HG03103 (cell line): ENCODE results near the gene UBE2D2.
"Not testable (repeated sequence)": the region's sequence is repeated elsewhere in the genome, so short reads cannot be mapped to it uniquely, and the experiment has no call there.

ENCODE experiments used
- ATAC-seq: cut with Tn5 transposase; IDR thresholded peaks from one replicate; pipeline ENCODE4 v1.9.1; 2021; ENCODE audit warnings: low read depth; ENCODE audit not compliant: unreplicated experiment

UBE2D2 gene

DNA sequence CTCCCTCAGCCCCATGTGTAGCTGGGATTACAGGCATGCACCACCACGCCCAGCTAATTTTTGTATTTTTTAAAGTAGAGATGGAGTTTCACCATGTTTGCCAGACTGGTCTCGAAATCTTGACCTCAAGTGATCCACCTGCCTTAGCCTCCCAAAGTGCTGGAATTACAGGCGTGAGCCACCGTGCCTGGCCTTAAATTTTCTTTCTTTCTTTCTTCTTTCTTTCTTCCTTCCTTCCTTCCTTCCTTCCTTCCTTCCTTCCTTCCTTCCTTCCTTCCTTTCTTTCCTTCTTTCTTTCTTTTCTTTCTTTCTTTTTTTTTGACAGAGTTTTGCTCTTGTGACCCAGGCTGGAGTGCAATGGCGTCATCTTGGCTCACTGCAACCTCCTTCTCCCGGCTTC lies 14.5 kb upstream of the UBE2D2 start:
- ATAC-seq, result not testable (repeated sequence)

- no peak for ATAC-seq
Measured at GRCh38 chr5:139549162-139549894, 11.8 kb upstream of the UBE2D2 start.

DNA sequence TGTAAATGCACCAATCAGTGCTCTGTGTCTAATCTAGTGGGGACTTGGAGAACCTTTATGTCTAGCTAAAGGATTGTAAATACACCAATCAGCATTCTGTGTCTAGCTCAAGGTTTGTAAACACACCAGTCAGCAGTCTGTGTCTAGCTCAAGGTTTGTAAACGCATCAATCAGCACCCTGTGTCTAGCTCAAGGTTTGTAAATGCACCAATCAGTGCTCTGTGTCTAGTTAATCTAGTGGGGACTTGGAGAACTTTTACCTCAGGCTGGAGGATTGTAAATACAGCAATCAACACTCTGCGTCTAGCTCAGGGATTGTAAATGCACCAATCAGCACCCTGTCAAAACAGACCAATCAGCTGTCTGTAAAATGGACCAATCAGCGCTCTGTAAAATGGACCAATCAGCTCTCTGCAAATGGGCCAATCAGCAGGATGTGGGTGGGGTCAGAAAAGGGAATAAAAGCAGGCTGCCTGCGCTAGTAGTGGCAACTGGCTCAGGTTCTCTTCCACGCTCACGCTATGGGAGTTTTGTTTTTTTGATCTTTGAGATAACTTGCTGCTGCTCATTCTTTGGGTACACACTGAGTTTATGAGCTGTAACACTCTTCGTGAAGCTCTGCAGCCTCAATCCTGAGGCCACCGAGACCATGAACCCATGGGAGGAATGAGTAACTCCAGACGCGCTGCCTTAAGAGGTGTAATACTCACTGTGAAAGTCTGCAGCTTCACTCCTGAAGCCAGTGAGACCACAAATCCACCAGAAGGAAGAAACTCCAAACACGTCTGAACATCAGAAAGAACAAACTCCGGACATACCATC lies 10.9 kb upstream of the UBE2D2 start:
- ATAC-seq, result not testable (repeated sequence)

GRCh38 chr5:139551191-139551889 lies 9.8 kb upstream of the UBE2D2 start:
- no peak for ATAC-seq

- ATAC-seq, result no peak
Measured at GRCh38 chr5:139552893-139553575, 8.1 kb upstream of the UBE2D2 start.

- ATAC-seq, result no peak
Measured at GRCh38 chr5:139554264-139554663, 6.9 kb upstream of the UBE2D2 start.

DNA sequence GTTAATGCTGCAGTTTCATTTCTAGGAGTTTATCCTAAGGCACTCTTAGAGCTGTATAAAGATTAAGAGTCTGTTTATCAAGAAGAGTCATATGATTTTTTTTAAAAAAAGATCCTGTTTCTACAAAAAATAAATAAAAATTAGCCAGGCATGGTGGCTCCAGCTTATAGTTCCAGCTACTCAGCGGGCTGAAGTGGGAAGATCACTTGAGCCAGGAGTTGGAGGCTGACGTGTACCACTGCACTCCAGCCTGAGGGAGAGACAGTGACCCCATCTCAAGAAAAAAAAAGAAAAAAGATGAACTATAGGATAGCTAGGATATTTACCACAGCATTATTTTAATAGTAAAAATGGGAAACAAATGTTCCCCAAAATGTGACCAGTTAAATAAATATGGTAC lies 3.3 kb upstream of the UBE2D2 start:
- no peak for ATAC-seq

GRCh38 chr5:139561655-139562451 lies 714 bp downstream of the UBE2D2 start:
- peak; percentile 10 for ATAC-seq

DNA sequence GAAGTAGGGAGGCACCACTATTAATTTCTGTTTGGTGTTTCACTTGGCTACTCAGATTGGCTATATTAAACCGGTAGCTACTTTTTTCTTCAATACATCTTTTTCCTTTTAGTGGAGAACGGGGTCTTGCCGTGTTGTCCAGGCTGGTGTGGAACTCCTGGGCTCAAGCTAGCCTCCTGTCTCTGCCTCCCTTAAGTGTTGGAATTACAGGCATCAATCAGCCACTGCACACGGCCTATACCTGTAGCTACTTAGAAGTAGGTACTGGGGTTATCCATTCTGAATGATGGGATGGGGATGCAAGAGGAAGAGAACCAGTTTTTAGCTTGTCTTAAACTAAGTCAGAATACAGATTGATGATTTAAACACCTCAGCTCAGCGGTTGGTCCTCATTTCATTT lies 1.7 kb downstream of the UBE2D2 start:
- no peak for ATAC-seq

DNA sequence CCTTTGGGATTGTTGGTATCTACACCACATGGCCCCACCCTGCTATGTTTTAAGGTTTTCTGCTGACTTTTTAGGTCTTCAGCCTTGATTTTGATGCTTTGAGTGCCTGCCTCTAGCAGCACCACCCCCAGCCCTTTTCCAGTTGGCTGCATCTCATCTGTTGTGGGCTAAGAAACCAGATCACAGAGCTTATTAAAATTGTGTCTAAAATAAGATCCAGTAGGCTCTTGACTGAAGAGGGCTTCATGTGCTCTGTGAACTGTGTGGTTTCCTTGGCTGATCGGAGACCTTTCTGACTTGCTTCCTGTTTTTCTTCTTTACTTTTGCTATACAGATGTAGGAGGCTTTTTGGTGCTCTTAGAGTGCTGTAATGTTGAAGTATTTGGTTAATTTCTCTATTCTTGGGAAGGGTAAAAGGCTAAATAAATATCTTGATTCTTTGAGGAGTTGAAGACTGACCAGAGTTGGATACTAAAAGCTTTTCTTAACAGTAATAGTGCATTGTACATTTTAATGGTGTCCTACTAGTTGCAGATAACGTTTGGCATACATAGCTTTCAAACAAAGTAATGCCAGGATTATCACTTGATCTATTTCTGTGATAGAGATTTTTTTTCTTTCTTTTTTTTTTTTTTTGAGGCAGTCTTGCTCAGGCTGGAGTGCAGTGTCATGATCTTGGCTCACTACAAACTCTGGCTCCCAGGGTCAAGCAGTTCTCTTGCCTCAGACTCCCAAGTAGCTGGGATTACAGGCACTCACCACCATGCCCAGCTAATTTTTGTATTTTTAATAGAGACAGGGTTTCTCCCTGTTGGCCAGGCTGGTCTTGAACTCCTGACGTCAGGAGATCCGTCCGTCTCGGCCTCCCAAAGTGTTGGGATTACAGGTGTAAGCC lies 4.5 kb downstream of the UBE2D2 start:
- ATAC-seq, result no peak

DNA sequence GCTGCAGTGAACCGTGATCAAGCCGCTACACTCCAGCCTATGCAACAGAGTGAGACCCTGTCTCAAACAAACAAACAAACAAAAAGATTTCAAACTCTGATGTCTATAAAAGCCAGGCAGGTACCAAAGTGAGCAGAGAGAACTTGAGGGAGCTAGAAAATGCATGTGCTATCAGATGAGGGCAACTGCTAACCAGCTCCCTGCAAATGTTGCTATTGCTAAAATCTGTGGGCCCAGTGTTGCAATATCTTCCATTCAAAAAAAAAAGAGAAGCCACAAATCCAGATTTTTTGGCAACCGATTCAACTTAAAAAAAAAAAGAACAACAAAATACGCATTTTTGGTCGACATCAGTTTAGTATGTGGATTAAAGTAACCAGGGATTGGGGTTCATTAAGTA lies 5.5 kb downstream of the UBE2D2 start:
- no peak for ATAC-seq

DNA sequence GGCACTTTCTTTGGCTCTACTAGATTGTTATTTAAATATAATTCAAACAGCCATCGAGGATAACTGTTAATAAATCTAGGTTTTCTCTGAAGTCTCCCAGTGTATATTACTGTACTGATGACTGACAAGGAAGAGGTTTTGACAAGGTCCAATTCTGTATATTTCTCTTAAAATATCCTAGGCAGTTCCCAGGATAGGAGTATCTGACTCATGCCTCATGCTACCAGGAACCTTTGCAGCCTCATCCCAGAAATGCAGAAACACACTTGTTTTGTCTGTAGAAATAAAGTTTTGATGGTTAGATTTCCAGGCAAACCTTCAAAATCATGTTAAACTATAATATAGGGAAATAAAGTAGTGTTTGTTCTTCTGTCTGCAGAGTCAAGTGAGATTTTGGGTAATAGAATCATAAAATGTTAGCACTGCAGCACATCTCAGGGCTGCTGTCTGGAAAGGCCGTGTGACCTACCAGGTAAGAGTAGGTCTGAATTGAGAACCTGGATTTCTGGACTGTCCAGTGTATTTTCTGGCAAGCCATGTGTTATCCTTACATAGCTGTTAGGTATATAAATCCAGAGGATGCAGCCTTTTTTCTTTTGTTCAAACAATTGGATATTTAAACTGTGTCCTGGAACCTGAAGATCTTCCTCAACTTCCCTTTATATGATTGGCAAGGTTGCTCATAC lies 8.3 kb downstream of the UBE2D2 start:
- no peak for ATAC-seq

GRCh38 chr5:139571543-139571942 lies 10.4 kb downstream of the UBE2D2 start:
- ATAC-seq, result no peak

DNA sequence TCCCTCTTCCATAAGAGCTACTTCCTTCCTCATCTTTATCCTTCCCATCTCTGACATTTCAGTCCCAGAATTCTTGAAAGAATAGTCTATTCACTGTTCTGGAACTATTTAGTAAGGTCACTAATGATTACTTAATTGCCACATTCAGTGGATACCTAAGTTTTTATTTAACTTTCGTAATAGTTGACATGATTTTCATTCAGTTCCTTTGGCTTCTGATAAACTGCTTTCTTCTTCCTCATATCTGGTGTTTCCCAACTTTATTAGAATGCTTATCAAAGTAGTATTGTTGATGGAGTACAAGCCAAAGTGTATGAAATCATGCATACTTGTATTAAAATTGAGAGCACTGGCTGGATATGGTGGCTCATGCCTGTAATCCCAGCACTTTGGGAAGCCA lies 10.8 kb downstream of the UBE2D2 start:
- ATAC-seq, result no peak

GRCh38 chr5:139574641-139575312 lies 13.6 kb downstream of the UBE2D2 start:
- no peak for ATAC-seq

GRCh38 chr5:139575313-139575646 lies 14.1 kb downstream of the UBE2D2 start:
- ATAC-seq, result no peak

DNA sequence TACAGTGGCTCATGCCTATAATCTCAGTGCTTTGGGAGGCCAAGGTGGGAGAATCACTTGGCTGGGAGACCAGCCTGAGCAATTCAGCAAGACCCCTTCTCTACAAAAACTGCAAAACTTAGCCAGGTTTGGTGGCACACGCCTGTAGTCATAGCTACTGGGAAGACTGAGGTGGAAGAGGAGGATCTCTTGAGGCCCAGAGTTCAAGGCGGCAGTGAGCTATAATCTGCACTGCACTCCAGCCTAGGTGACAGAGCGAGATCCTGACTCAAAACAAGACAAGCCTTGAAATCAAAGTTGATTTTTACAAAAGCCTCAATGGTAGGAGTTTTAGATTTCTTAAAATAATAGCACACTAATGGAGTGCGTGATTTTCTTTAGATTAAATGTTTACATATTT lies 14.6 kb downstream of the UBE2D2 start:
- no peak for ATAC-seq

DNA sequence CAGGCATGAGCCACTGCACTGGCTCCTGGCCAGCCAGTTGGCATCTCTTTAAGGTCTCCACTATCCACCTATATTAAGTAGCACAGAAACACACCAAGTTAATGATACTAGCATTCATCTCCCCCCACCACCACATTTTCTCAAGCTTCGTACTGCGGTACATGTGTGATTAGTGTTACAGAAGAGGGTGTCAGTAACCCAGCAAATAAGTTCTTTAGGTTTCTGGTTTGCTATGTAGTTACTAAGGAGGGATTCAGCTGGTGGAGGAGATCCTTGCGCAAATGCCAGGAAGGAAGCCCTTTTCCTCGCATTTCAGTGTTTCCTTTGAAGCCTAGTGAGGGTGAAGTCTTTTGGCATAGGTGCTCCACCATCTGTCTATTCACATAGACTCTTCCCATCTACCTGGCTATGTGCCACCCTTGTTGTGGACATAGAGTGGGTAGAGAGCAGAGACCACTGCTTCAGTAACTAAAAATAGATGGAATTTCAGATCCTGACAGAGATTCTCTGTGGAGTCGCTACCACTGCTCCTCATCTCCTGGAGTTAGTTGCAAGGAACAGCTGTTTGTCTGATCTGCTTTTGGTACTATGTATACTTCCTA lies 16.7 kb downstream of the UBE2D2 start:
- ATAC-seq, result no peak
